ENCODE results near the gene TTC28.

TTC28 gene

GRCh38 chr22:28440592-28441390 lies 238.8 kb downstream of the TTC28 start:
- no peak for DNase-seq (ENCODE audit: low read depth)

DNA sequence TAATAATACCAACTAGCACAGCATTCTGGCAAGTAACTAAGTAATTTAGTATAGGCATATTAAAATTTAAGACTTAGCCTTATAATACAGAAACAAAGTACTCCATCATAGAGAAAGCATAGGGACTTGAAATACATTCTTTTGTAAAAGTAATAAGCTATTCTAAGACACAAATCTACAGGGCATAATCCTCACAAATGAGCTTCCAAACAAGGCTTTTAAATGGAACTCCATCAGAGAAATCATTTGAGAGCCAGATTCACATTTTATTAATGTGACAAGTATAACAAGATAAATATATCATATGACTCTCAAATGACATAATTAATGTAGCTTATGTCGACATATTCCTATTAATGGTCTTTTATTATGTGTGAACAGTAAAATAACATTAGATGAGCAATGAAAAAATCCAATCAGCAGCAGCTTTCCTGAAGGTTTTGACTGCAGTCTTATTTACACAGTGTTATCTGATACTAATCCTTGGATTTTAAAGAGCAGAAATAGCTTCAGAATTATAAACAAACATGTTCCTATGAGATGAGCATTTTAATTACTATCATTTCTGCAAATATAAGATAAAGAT lies 241.4 kb downstream of the TTC28 start:
- no peak for DNase-seq (ENCODE audit: low read depth)

GRCh38 chr22:28435982-28436381 lies 243.7 kb downstream of the TTC28 start:
- no peak for DNase-seq (ENCODE audit: low read depth)

- no peak for DNase-seq (ENCODE audit: low read depth)
These were observed 244.4 kb downstream of the TTC28 start for GRCh38 chr22:28435140-28435768.

- no peak for DNase-seq (ENCODE audit: low read depth)
These were observed 249.1 kb downstream of the TTC28 start for GRCh38 chr22:28430466-28431025.

GRCh38 chr22:28429711-28430110 lies 249.9 kb downstream of the TTC28 start:
- no peak for DNase-seq (ENCODE audit: low read depth)

DNA sequence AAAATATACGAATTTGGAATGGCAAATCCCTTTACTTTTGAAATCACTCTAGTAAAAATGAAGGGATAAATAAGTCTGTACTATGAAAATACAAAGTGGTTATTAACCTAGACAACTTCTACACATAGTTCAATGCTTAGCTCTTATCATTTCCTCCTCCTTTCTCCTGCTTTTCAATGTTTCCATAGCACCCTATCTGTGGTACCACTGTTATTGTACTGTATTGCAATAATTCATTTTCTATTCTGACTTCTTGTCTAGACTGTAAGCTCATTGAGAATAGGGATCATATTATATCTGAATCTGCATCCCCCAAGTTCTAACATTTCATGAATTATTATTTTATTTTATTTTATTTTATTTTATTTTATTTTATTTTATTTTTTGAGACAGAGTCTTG lies 251.4 kb downstream of the TTC28 start:
- DNase-seq (ENCODE audit: low read depth), result no peak

DNA sequence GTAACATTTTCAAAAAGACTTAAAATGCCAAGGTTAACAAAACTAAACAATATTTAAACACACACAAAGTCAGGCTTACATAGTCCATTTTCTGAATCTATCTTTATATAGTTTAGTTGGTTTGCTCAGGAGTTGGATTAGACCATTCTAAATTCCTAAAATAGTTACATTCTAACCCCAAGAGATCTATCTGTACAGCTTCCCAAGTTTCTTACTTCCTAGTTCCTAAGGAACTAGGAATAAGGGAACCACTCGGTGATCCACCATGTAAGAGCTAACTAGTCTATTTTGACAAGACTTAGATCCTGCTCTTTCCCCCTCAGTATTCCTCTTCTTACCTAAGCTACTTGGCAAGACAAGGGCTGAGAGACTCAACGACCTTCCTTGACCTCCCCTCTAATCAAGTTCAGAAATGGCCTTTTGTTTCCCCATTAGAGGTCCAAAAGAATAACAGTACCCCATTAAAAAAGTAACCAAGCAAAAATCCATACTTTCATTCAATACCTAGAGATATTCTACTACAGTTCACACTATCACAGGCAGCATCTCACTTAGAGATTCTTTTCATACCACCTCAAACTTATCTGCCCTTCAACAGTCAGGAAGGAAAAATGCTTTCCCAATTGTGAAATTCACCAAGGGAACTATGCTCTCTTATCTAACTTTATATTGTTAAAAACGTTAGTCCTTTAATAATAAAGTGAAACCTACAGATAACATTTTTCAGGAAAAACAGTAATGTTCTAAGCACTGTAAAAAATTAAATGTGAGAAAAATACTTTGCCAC lies 253.1 kb downstream of the TTC28 start:
- no peak for DNase-seq (ENCODE audit: low read depth)

- no peak for DNase-seq (ENCODE audit: low read depth)
These were observed 254.4 kb downstream of the TTC28 start for GRCh38 chr22:28425211-28425610.

DNA sequence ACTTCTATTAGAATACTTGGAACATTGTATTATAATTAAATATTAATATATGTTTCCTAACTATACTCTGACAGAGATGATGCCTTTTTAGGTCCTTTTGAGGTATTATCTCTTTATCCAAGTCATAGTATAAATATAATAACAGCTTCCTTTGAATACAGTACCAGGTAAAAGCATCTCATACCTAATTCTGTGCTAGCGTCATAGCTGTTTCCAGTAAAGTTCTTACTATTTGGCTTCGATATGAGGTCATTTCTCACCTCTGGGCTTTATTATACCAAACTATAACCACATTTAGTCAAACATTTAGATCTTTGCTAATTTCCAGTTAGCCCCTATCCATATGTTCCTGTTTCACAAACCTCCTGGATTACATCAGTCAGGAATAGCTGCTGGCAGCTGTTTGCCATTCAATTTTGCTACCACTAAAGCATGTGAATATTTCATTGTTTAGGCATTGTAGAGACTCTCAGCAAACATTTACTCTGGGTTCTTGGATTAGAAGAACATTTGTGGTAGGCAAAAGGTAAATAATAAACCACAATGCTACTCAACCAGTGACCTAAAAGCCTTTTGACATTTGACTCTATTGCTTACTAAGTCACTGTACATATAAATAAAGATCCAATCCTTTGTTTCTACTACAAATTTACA lies 255.1 kb downstream of the TTC28 start:
- DNase-seq (ENCODE audit: low read depth), result no peak

DNA sequence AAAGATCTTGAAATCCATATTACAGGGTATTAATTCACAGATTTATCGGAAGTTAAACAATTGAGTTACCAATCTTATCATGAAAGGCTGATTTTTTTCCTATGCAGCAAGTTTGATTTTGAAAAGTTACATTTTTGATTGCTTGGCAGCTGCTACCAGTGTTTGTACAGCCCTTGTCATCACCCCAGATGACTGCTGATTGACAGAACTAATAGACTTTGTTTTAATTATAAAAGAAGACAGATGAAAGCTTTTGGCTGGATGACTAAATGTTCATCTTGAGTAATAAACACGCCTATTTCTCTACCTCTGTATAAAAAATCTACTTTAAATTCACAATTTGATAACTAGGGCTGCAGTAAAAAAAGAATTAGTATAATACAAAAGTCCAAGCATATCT lies 259.7 kb downstream of the TTC28 start:
- DNase-seq (ENCODE audit: low read depth), result no peak

GRCh38 chr22:28418008-28418407 lies 261.6 kb downstream of the TTC28 start:
- DNase-seq (ENCODE audit: low read depth), result no peak

- DNase-seq (ENCODE audit: low read depth), result no peak
These were observed 262.2 kb downstream of the TTC28 start for GRCh38 chr22:28417431-28417830.

- DNase-seq (ENCODE audit: low read depth), result no peak
These were observed 264.7 kb downstream of the TTC28 start for GRCh38 chr22:28414913-28415312.

DNA sequence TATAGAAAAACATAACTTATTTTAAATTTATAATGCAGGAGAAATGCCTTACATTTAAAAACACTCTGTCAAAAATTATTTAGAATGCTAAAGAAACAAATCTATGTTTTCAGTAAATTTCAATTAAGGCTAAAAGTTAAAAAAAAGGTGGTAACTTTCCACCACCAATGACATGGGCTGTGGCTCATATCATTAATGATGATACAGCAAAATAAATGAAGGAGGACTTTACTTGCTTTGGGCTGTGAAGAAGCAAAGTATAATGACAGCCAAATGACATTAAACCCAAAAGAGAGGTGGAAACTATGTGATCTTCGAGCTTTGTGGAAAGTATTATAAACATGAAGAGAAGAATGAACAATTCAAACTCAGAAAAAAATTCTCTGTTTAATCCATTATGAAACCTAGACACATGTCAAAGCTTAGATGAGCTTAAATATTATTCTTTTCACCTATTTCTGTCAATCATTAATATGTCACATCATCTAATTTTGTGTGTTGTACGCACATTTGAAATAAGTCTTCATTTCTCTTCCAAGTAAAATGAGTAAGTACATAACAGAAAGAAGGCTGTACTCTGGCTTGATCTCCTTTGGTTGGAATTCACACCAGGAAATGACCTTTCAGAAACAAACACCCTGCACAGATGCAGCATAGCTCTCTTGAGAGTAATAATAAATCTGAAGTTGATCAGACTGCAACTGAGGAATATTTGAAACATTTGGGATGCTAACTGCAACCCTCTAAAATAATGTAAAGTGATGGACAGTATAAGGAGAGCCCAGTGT lies 265.8 kb downstream of the TTC28 start:
- no peak for DNase-seq (ENCODE audit: low read depth)

DNA sequence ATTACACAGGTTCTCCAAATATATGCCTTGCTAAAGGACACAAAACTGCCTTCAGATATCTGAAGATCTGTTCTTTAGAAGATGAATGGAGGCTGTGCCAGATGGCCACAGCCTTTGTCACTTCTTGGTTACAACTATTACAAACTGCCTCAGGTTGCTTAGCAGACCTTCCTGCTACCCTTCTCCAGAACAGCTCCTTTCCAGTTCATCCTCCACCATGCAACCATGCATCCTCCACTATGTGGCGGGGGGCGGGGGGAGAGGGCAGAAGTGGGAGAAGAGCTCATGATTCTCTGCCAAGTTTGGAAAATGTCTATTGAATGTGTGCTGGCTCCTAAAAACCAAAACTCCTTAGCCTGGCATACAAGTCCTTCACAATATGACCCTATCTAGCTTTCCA lies 267.5 kb downstream of the TTC28 start:
- DNase-seq (ENCODE audit: low read depth), result no peak

- no peak for DNase-seq (ENCODE audit: low read depth)
These were observed 268.5 kb downstream of the TTC28 start for GRCh38 chr22:28411125-28411524.

DNA sequence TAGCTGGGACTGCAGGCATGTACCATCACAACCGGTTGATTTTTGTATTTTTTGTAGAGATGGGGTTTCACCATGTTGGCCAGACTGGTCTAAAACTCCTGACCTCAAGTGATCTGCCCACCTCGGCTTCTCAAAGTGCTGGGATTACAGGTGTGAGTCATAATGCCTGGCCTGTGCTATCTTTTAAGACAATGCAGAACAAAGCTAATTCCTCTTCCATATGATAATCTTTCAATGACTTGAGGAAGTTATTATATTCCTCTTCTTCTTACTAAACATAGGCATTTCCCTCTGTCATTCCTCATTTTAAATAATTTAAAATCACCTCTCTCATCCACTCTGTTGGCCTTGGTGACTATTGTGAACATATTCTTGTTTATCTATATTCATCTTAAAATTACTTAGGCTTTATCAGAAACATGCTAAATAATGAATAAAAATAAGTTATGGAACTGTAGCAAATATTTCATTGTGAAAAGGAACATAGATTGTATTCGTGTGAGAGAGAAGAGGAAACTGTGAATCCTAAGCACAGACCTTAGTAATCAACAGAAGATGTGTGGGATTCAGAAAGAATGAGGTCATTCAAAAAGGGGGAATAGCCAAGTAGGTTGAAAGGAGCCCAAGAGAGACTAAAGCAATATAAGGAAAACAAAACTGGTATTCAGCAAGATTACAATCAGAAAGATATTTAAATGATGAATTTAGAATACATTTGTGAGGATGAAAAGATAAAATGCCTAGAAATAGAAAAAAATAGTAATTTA lies 269.4 kb downstream of the TTC28 start:
- DNase-seq (ENCODE audit: low read depth), result no peak

- DNase-seq (ENCODE audit: low read depth), result no peak
These were observed 270.9 kb downstream of the TTC28 start for GRCh38 chr22:28408709-28409108.

DNA sequence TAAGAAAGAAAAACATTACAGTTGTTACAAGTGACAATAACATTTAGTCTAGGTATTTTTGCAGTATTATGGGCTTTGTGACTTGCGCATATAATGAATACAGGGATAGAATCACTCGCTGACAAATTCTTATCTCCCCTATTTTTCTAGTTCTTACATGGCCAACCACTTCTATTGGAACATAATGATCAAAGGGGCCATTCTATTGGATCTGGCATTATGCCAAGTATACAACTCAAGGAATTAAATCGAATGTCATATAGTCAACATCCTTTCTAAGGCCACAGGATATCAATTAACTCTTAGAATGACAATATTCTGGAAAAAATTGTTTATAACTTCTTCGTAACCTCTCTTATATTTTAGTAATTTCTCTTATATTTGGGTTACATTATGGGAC lies 272.0 kb downstream of the TTC28 start:
- no peak for DNase-seq (ENCODE audit: low read depth)

Data from stimulated activated CD8-positive, alpha-beta memory T cell treated with anti-CD3 and anti-CD28 coated beads, Interleukin-12 subunit alpha, Interleukin-12 subunit beta, amount 100 ng/mL, for 1 hour (primary cell).